Peyer's patch (tissue), 4 donors: Measurements from ENCODE around the gene PKD1. TPM values are rescaled to one million over a fixed set of nuclear protein-coding genes. Genes with fewer than 3 reads are reported as not detected.

Source experiments
- DNase-seq, 3 donors: peaks; one replicate each; pipeline ENCODE4 v3.0.0-alpha.2; 2017 to 2019
- H3K27ac ChIP-seq, 4 donors: fragments of 200-600 bp; sonication (generic); one replicate each; pipeline ENCODE4 v1.5.1; 2016 to 2019
- H3K27me3 ChIP-seq, 2 donors: fragments of 200-600 bp; sonication (generic); one replicate each; pipeline ENCODE4 v1.5.1; 2019
- H3K36me3 ChIP-seq, 3 donors: fragments of 200-600 bp; sonication (generic); one replicate each; pipeline ENCODE4 v1.5.1; 2016 to 2019
- H3K4me1 ChIP-seq, 4 donors: fragments of 200-600 bp; sonication (generic); one replicate each; pipeline ENCODE4 v1.5.1; 2016 to 2019
- H3K4me3 ChIP-seq, 4 donors: fragments of 200-600 bp; sonication (generic); 1 replicate in 3 of 4; 2 replicates in 1 of 4; pipeline ENCODE4 v1.5.1; 2016 to 2019; ENCODE audit warnings: mild to moderate bottlenecking in 1 of 4
- H3K9me3 ChIP-seq, 4 donors: fragments of 200-600 bp; sonication (generic); one replicate each; pipeline ENCODE4 v1.5.1; 2016 to 2019; ENCODE audit warnings: mild to moderate bottlenecking in 1 of 4
- POLR2A ChIP-seq, 2 donors: fragments of 450-650 bp; IDR thresholded peaks; one replicate each; pipeline ENCODE4 v1.5.1; 2017; ENCODE audit warnings: antibody characterized with exemption in 2 of 2, mild to moderate bottlenecking in 2 of 2, moderate library complexity in 2 of 2
- total RNA-seq, 4 donors: library from RNA; depleted of rRNA; stranded (reverse); fragments of >200 nt; gene quantifications; one replicate each; pipeline ENCODE4 v1.1.0, GENCODE V29; 2016
- TF ChIP-seq, protein P1 (sequence below), 6 experiments: fragments of 450-650 bp in 4 of 6; fragments of 200-600 bp in 2 of 6; sonication (generic) in 1 of 6; IDR thresholded peaks; one replicate each; pipeline ENCODE4 v1.5.1; 2017 to 2019; ENCODE audit warnings: antibody characterized with exemption in 6 of 6, mild to moderate bottlenecking in 3 of 6, moderate library complexity in 1 of 6

Gene PKD1
- total RNA-seq, 4 donors from 2014 or later, result 64.6 to 305 (median 188) TPM

- Histone ChIP-seq H3K9me3 (no peaks in the 10 kb centered on the region), H3K4me3 (peak overlapping the region; percentile 42 to 69 (median 64)), H3K27ac (peak overlapping the region; percentile 25 to 83 (median 46)), H3K4me1 (peaks cover 12 to 61% (median 28%) of the 10 kb centered on the region in 4 donors), H3K27me3 (no peaks in the 10 kb centered on the region), H3K36me3 (peaks cover 0 to 6% (median 0%) of the 10 kb centered on the region in 3 donors)
- no peak for TF ChIP-seq POLR2A (IDR thresholded peaks at IDR 0.05)
- TF ChIP-seq, protein P1, sequence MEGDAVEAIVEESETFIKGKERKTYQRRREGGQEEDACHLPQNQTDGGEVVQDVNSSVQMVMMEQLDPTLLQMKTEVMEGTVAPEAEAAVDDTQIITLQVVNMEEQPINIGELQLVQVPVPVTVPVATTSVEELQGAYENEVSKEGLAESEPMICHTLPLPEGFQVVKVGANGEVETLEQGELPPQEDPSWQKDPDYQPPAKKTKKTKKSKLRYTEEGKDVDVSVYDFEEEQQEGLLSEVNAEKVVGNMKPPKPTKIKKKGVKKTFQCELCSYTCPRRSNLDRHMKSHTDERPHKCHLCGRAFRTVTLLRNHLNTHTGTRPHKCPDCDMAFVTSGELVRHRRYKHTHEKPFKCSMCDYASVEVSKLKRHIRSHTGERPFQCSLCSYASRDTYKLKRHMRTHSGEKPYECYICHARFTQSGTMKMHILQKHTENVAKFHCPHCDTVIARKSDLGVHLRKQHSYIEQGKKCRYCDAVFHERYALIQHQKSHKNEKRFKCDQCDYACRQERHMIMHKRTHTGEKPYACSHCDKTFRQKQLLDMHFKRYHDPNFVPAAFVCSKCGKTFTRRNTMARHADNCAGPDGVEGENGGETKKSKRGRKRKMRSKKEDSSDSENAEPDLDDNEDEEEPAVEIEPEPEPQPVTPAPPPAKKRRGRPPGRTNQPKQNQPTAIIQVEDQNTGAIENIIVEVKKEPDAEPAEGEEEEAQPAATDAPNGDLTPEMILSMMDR (IDR thresholded peaks at IDR 0.05), result peak in 3 of 6 experiments; percentile 33 to 36 (median 36)
- no peak for DNase-seq
These were observed 13.3 kb upstream of the PKD1 start for GRCh38 chr16:2148714-2149629.

- H3K36me3 ChIP-seq, result peaks cover 0 to 6% (median 0%) of the 10 kb centered on the region in 3 donors
- H3K4me1 ChIP-seq, result peaks cover 9 to 54% (median 22%) of the 10 kb centered on the region in 4 donors
- H3K9me3 ChIP-seq, result no peaks in the 10 kb centered on the region
- peak within 1 kb of the TSS; percentile 25 to 83 (median 72) for H3K27ac ChIP-seq
- DNase-seq, result peak; percentile 74 to 90 (median 86)
- peak; percentile 33 to 45 for TF ChIP-seq POLR2A (IDR thresholded peaks at IDR 0.05)
- TF ChIP-seq, protein P1 (IDR thresholded peaks at IDR 0.05), result no peak
- no peaks in the 10 kb centered on the region for H3K27me3 ChIP-seq
- H3K4me3 ChIP-seq, result peak within 1 kb of the TSS; percentile 42 to 69 (median 64)
These were observed 12.4 kb upstream of the PKD1 start, which contains the start of gene RAB26 for GRCh38 chr16:2147981-2148671. Gene RAB26, plus strand, starts transcription at chr16:2148625. Its CDS starts 159 bp downstream, at chr16:2148784.

GRCh38 chr16:2147378-2147777, 11.7 kb upstream of the PKD1 start:
- H3K4me1 ChIP-seq, result peaks cover 9 to 46% (median 15%) of the 10 kb centered on the region in 4 donors
- no peak for DNase-seq
- no peaks in the 10 kb centered on the region for H3K9me3 ChIP-seq
- peak overlapping the region in 1 of 4 donors; percentile 64 for H3K4me3 ChIP-seq
- no peaks in the 10 kb centered on the region for H3K27me3 ChIP-seq
- H3K36me3 ChIP-seq, result peaks cover 0 to 6% (median 0%) of the 10 kb centered on the region in 3 donors
- peak overlapping the region; percentile 8 to 83 (median 72) for H3K27ac ChIP-seq
- TF ChIP-seq POLR2A (IDR thresholded peaks at IDR 0.05), result no peak
- TF ChIP-seq, protein P1 (IDR thresholded peaks at IDR 0.05), result no peak

DNA sequence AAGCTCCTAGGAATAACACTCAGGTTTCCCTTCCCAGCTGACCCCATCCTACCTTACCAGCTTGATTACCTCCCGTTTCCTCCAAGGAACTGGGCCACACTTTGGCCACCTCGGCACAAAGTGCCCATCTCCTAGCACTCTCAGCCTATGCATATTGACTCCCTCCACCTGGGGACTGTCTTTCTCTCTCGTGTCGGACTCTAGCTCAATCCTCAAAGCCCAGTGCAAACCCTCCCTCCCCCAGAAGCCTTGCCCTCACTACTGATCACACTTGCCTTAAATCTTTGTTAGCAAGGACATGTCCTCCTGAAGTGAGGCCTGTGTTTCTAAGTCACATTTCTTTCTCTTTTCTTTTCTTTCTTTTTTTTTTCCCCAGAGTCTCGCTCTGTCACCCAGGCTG, 10.1 kb upstream of the PKD1 start:
- TF ChIP-seq, protein P1 (IDR thresholded peaks at IDR 0.05), result no peak
- no peak for TF ChIP-seq POLR2A (IDR thresholded peaks at IDR 0.05)
- H3K27ac ChIP-seq, result no peak overlapping the region
- no peaks in the 10 kb centered on the region for H3K36me3 ChIP-seq
- H3K9me3 ChIP-seq, result no peaks in the 10 kb centered on the region
- H3K4me3 ChIP-seq, result no peak overlapping the region
- no peaks in the 10 kb centered on the region for H3K27me3 ChIP-seq
- DNase-seq, result no peak
- peaks cover 5 to 31% (median 13%) of the 10 kb centered on the region in 4 donors for H3K4me1 ChIP-seq

- no peaks in the 10 kb centered on the region for H3K9me3 ChIP-seq
These were observed 8.3 kb upstream of the PKD1 start for GRCh38 chr16:2143878-2144485.

More at GRCh38 chr16:2143878-2144485, 8.3 kb upstream of the PKD1 start:
- no peak overlapping the region for H3K27ac ChIP-seq
- H3K4me1 ChIP-seq, result peaks cover 5 to 21% (median 8%) of the 10 kb centered on the region in 4 donors
- no peaks in the 10 kb centered on the region for H3K36me3 ChIP-seq
- no peaks in the 10 kb centered on the region for H3K27me3 ChIP-seq
- TF ChIP-seq POLR2A (IDR thresholded peaks at IDR 0.05), result no peak
- TF ChIP-seq, protein P1 (IDR thresholded peaks at IDR 0.05), result no peak
- no peak for DNase-seq
- no peak overlapping the region for H3K4me3 ChIP-seq
